H9 (cell line): Measurements from ENCODE around the gene PHF20. TPM values are rescaled to one million over a fixed set of nuclear protein-coding genes. Genes with fewer than 3 reads are reported as not detected.
A peak's percentile ranks its signal among the peaks of the same experiment; 100 is the strongest.

Source experiments
- DNase-seq: peaks from one replicate; pipeline ENCODE4 v3.0.0-alpha.2; 2017
- H2AFZ ChIP-seq: one replicate; pipeline ENCODE4 v1.6.1; 2013; ENCODE audit warnings: mild to moderate bottlenecking, low read length, control low read depth, moderate library complexity
- H2AK5ac ChIP-seq: 2 replicates; pipeline ENCODE4 v1.6.1; 2013; ENCODE audit warnings: low read length, control low read depth, mixed read lengths; ENCODE audit not compliant: insufficient read length
- H2BK120ac ChIP-seq: one replicate; pipeline ENCODE4 v1.6.1; 2013; ENCODE audit warnings: low read depth, mild to moderate bottlenecking, low read length, control low read depth, inconsistent platforms; ENCODE audit not compliant: poor library complexity, severe bottlenecking
- H2BK12ac ChIP-seq: 2 replicates; pipeline ENCODE4 v1.6.1; 2013; ENCODE audit warnings: low read length, control low read depth, mixed read lengths, low read depth; ENCODE audit not compliant: insufficient read length
- H2BK15ac ChIP-seq: 2 replicates; pipeline ENCODE4 v1.6.1; 2013; ENCODE audit warnings: low read depth, low read length, control low read depth
- H2BK20ac ChIP-seq: one replicate; pipeline ENCODE4 v1.6.1; 2013; ENCODE audit warnings: low read depth, mild to moderate bottlenecking, low read length, control low read depth, inconsistent platforms; ENCODE audit not compliant: poor library complexity, severe bottlenecking
- H2BK5ac ChIP-seq: 2 replicates; pipeline ENCODE4 v1.6.1; 2013; ENCODE audit warnings: low read length, control low read depth, mixed read lengths; ENCODE audit not compliant: insufficient read length
- H3K14ac ChIP-seq: 2 replicates; pipeline ENCODE4 v1.6.1; 2013; ENCODE audit warnings: low read length, control low read depth; ENCODE audit not compliant: insufficient read depth
- H3K18ac ChIP-seq: 2 replicates; pipeline ENCODE4 v1.6.1; 2013; ENCODE audit warnings: low read depth, mild to moderate bottlenecking, mixed read lengths, low read length, control low read depth; ENCODE audit not compliant: insufficient read length
- H3K23ac ChIP-seq: 2 replicates; pipeline ENCODE4 v1.6.1; 2013; ENCODE audit warnings: low read length, control low read depth, mixed read lengths, low read depth; ENCODE audit not compliant: insufficient read length
- H3K23me2 ChIP-seq: 2 replicates; pipeline ENCODE4 v1.6.1; 2013; ENCODE audit warnings: low read depth, mild to moderate bottlenecking, mixed read lengths, low read length, control low read depth; ENCODE audit not compliant: insufficient read length, poor library complexity, severe bottlenecking
- H3K27ac ChIP-seq: 2 replicates; pipeline ENCODE4 v1.5.1; 2013; ENCODE audit warnings: low read length, control low read depth, mixed read lengths, low read depth; ENCODE audit not compliant: insufficient read length
- H3K27me3 ChIP-seq: 2 replicates; pipeline ENCODE4 v1.6.1; 2013; ENCODE audit warnings: low read length, control low read depth, inconsistent platforms; ENCODE audit not compliant: insufficient read depth
- H3K4ac ChIP-seq: 2 replicates; pipeline ENCODE4 v1.6.1; 2013; ENCODE audit warnings: low read depth, mild to moderate bottlenecking, control low read depth, inconsistent platforms, low read length, moderate library complexity
- H3K4me1 ChIP-seq: 2 replicates; pipeline ENCODE4 v1.6.1; 2013; ENCODE audit warnings: low read length, control low read depth, inconsistent platforms; ENCODE audit not compliant: insufficient read depth
- H3K4me2 ChIP-seq: 2 replicates; pipeline ENCODE4 v1.6.1; 2013; ENCODE audit warnings: low read length, control low read depth, mixed read lengths; ENCODE audit not compliant: insufficient read length, insufficient read depth
- H3K56ac ChIP-seq: 2 replicates; pipeline ENCODE4 v1.6.1; 2013; ENCODE audit warnings: low read depth, mild to moderate bottlenecking, mixed read lengths, low read length, control low read depth; ENCODE audit not compliant: insufficient read length
- H3K79me1 ChIP-seq: 2 replicates; pipeline ENCODE4 v1.6.1; 2013; ENCODE audit warnings: low read depth, mild to moderate bottlenecking, moderate library complexity, low read length, control low read depth, inconsistent platforms; ENCODE audit not compliant: insufficient read depth, poor library complexity, severe bottlenecking
- H3K79me2 ChIP-seq: 2 replicates; pipeline ENCODE4 v1.6.1; 2013; ENCODE audit warnings: low read length, control low read depth, inconsistent platforms; ENCODE audit not compliant: insufficient read depth
- H3K9ac ChIP-seq: 2 replicates; pipeline ENCODE4 v1.6.1; 2013; ENCODE audit warnings: low read length, control low read depth, mixed read lengths; ENCODE audit not compliant: insufficient read length; ENCODE audit errors: extremely low read depth
- H3K9me3 ChIP-seq: one replicate; pipeline ENCODE4 v1.6.1; 2013; ENCODE audit warnings: low read depth, low read length, inconsistent platforms; ENCODE audit not compliant: control insufficient read depth
- H3T11ph ChIP-seq: one replicate; pipeline ENCODE4 v1.6.1; 2013; ENCODE audit warnings: mild to moderate bottlenecking, low read length, control low read depth, inconsistent platforms
- H4K20me1 ChIP-seq: one replicate; pipeline ENCODE4 v1.6.1; 2013; ENCODE audit not compliant: control insufficient read depth, insufficient read length, insufficient read depth
- H4K5ac ChIP-seq: 2 replicates; pipeline ENCODE4 v1.6.1; 2013; ENCODE audit warnings: low read depth, mild to moderate bottlenecking, mixed read lengths, low read length, control low read depth; ENCODE audit not compliant: insufficient read length
- H4K8ac ChIP-seq: replicated peaks from 2 replicates; pipeline ENCODE4 v1.6.1; 2013; ENCODE audit warnings: low read length, control low read depth, mixed read lengths, low read depth; ENCODE audit not compliant: insufficient read length
- H4K91ac ChIP-seq: 2 replicates; pipeline ENCODE4 v1.6.1; 2013; ENCODE audit warnings: low read depth, mild to moderate bottlenecking, moderate library complexity, mixed read lengths, low read length, control low read depth; ENCODE audit not compliant: insufficient read length
- H3K27ac Mint-ChIP-seq, 3 experiments: 2 replicates in 2 of 3; 3 replicates in 1 of 3; pipeline ENCODE4 v1.8.0; 2020 to 2021; ENCODE audit warnings: mixed read lengths in 3 of 3, mild to moderate bottlenecking in 1 of 3, moderate library complexity in 1 of 3
- H3K27me3 Mint-ChIP-seq: 2 replicates; pipeline ENCODE4 v1.8.0; 2021; ENCODE audit warnings: low read depth, mild to moderate bottlenecking, moderate library complexity, mixed read lengths
- H3K36me3 Mint-ChIP-seq, 3 experiments: 2 replicates in 2 of 3; 3 replicates in 1 of 3; pipeline ENCODE4 v1.8.0; 2020 to 2021; ENCODE audit warnings: low read depth in 3 of 3, mixed read lengths in 3 of 3; ENCODE audit not compliant: insufficient read depth in 1 of 3
- H3K4me1 Mint-ChIP-seq, 2 experiments: 2 replicates each; pipeline ENCODE4 v1.8.0; 2020; ENCODE audit warnings: mixed read lengths in 2 of 2
- H3K4me3 Mint-ChIP-seq, 2 experiments: 2 replicates in 1 of 2; 3 replicates in 1 of 2; pipeline ENCODE4 v1.8.0; 2020 to 2021; ENCODE audit warnings: mild to moderate bottlenecking in 2 of 2, mixed read lengths in 2 of 2, moderate library complexity in 1 of 2
- H3K9me3 Mint-ChIP-seq, 2 experiments: 2 replicates in 1 of 2; 3 replicates in 1 of 2; pipeline ENCODE4 v1.8.0; 2020; ENCODE audit warnings: mild to moderate bottlenecking in 2 of 2, mixed read lengths in 2 of 2, moderate library complexity in 1 of 2
- WGBS: extraction: QIAGEN DNeasy Blood & Tissue Kit; methylation state at CpG from one replicate; pipeline ENCODE4 v1.1.7; 2013; ENCODE audit warnings: missing lambda C conversion rate, low lambda C conversion rate, mixed read lengths; ENCODE audit not compliant: insufficient read length; ENCODE audit errors: extremely low coverage; 5-methylcytosine and 5-hydroxymethylcytosine counted together
- total RNA-seq: library from RNA; stranded (reverse); gene quantifications from 2 replicates; pipeline ENCODE4 v1.2.1, GENCODE V29; 2021
- TF ChIP-seq, protein P1 (sequence below): fragments of 200-600 bp; sonication (generic); conservative IDR thresholded peaks from 3 replicates; pipeline ENCODE4 v1.8.0; 2021; ENCODE audit warnings: antibody characterized with exemption, mild to moderate bottlenecking

PHF20 gene
- total RNA-seq, 1 experiment from 2014 or later, result 50.3 TPM

DNA sequence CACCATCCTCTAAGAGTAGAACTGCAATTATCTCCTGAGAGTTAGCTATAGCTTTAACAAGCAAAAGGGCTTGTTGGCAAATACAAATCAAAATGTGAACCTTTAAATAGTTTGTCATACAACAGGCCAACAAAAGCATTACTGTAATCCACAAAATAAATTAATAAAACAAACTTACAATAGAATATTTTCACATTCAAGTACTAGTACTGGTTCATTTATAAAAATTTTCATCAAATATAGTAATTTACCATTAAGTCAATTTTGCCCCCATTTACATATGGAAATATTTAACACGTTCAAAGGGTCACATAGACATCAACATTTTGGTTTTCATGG, 39.2 kb upstream of the PHF20 start:
- no peak overlapping the region for H3K56ac ChIP-seq
- H3K27me3 ChIP-seq, result no peaks in the 10 kb centered on the region
- no peak overlapping the region for H4K5ac ChIP-seq
- no peak overlapping the region for H3K4me2 ChIP-seq
- no peak overlapping the region for H4K8ac ChIP-seq
- H2BK5ac ChIP-seq, result no peak overlapping the region
- H3K14ac ChIP-seq, result no peak overlapping the region
- H2AFZ ChIP-seq, result no peak overlapping the region
- H3K79me2 ChIP-seq, result peaks cover 16% of the 10 kb centered on the region; the same call in 1 of the 2 replicates
- H3K79me1 ChIP-seq, result peaks cover 7% of the 10 kb centered on the region
- no peak overlapping the region for H3K4ac ChIP-seq
- no peak overlapping the region; a peak in 1 of 7 replicates for H3K27ac Mint-ChIP-seq
- no peak overlapping the region for H2BK120ac ChIP-seq
- no peak overlapping the region for H3K23ac ChIP-seq
- no CpG with 5 or more reads among the region's 1 CpG for WGBS
- no peaks in the 10 kb centered on the region for H3K9me3 Mint-ChIP-seq
- H3K23me2 ChIP-seq, result no peaks in the 10 kb centered on the region
- no peak overlapping the region for H2BK12ac ChIP-seq
- 0 out of 5 replicates have a peak overlapping the region, but pooled peaks of 1 of the 2 experiments have one; percentile 17 for H3K4me3 Mint-ChIP-seq
- H3K9ac ChIP-seq, result no peak overlapping the region
- no peak overlapping the region for H4K91ac ChIP-seq
- H3T11ph ChIP-seq, result no peak overlapping the region
- peaks cover 5% of the 10 kb centered on the region in 2 experiments; a peak in 3 of 4 replicates for H3K4me1 Mint-ChIP-seq
- no peaks in the 10 kb centered on the region for H3K9me3 ChIP-seq
- H2BK20ac ChIP-seq, result no peak overlapping the region
- H3K18ac ChIP-seq, result no peak overlapping the region
- H3K27me3 Mint-ChIP-seq, result no peaks in the 10 kb centered on the region; the same call in 1 of the 2 replicates
- TF ChIP-seq, protein P1, sequence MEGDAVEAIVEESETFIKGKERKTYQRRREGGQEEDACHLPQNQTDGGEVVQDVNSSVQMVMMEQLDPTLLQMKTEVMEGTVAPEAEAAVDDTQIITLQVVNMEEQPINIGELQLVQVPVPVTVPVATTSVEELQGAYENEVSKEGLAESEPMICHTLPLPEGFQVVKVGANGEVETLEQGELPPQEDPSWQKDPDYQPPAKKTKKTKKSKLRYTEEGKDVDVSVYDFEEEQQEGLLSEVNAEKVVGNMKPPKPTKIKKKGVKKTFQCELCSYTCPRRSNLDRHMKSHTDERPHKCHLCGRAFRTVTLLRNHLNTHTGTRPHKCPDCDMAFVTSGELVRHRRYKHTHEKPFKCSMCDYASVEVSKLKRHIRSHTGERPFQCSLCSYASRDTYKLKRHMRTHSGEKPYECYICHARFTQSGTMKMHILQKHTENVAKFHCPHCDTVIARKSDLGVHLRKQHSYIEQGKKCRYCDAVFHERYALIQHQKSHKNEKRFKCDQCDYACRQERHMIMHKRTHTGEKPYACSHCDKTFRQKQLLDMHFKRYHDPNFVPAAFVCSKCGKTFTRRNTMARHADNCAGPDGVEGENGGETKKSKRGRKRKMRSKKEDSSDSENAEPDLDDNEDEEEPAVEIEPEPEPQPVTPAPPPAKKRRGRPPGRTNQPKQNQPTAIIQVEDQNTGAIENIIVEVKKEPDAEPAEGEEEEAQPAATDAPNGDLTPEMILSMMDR, result no peak
- H2AK5ac ChIP-seq, result no peak overlapping the region
- no peak overlapping the region for H2BK15ac ChIP-seq
- no peak for DNase-seq
- H3K4me1 ChIP-seq, result no peaks in the 10 kb centered on the region
- no peak overlapping the region for H3K27ac ChIP-seq
- no peaks in the 10 kb centered on the region for H4K20me1 ChIP-seq
- H3K36me3 Mint-ChIP-seq, result peaks cover 52 to 96% (median 93%) of the 10 kb centered on the region in 3 experiments
